ENCODE data around the gene ALDOC.
"Not testable (repeated sequence)": the region's sequence is repeated elsewhere in the genome, so short reads cannot be mapped to it uniquely, and the experiment has no call there.

The ALDOC gene

DNA sequence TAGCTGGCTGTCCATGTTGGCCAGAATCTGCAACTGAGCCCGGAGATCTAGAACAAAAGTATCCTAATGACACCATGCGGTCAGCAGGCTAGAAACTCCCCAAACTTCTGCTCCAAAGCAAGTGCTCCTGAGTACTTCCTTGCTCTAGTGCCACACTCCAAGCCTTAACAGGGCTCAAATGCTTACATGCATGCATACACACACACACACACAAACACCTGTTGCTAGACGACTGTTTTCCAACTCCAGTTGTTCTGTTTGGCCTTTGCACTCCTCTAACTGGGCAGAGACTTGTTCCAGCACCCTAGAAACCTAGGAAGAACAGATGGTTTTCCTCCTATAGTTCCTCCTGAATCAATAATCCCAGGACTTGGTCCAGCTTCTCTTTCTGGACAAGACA lies 7.7 kb upstream of the ALDOC start:
- DNase-seq (ENCODE audit: extremely low read depth in 1 of 2, low read depth in 1 of 2): no peak

DNA sequence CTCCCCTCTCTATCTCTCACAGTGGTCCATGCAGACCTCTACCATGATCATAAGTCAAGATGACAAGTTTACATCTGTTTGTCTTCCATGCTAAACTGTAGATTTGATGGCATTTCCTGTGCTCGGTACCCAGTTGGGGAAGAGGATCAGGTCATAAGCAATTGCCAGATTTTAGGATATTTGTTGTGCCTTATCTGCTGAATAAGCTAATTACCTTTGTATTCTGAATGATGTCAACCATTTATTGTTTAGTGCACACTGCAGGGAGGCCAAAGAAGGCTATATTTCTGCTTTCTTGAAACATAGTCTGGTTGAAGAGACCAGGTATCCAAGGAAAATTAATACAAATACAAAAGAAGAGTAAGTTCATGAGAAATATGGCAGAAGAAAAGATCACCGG lies 5.8 kb upstream of the ALDOC start:
- no peak for DNase-seq (ENCODE audit: extremely low read depth in 1 of 2, low read depth in 1 of 2)

- no peak for DNase-seq (ENCODE audit: extremely low read depth in 1 of 2, low read depth in 1 of 2)
Observed at GRCh38 chr17:28580959-28581358, 4.3 kb upstream of the ALDOC start.

DNA sequence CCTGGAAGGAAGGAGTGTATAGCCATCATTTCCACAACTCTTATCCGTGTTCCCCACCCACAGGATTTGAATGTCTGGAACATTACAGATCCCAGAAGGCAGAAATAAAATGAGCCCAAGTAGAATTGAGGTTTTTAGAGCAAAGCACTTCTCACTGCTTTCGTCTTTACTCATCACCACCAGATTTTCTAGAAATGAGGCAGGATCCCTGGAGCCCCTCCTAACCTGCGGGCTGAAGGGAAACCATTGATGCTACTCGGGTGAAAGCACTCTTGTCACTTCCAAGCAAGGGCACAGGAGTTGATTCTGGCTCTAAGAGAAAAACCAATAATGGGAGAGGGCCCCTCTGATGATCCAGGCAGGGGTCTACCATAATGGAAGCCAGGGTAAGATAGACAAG lies 2.8 kb upstream of the ALDOC start:
- DNase-seq (ENCODE audit: extremely low read depth in 1 of 2, low read depth in 1 of 2): no peak

DNA sequence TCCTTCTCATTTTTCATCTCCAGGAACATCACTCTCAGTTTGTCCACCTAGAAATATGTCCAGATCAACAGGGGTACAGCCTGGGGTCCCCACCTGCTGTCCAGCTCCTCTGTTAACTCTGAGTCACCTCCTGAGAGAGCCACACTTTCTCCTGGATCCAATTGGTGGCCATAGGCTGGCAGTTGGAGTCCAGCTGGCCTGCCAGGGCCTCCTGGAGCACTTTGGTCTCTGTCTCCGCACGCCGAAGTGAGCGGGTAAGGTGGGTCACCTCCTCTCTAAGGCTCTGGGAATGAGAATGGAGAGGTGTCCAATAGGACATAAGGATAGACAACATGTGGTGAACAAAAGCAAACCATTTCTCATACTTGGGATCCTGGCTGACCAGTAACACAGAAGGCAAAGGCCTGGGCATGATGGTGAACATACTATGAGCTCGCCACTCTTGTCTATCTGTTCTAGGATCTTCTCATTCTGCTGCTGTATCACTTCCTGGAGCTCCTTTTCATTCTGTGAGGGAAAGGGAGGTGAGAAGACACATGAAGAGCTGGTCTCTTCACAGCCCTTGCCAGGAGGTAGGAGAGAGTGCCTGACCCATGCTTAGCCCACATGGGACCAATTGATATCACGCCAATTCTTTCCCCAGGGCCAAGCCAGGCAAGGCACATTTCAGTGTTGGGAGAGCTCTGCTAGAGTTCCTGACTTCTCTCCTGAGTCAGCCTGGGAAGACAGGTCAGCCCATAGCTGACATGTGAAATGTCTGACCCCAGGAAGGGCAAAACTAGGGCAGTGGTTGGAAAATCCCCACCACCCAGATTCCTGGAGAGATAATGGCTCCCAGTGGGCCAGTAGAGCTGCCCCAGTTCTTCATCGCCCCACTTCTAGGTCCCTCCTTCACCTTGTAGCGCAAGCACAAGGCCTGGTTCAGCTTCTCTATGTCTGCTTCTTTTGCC lies 1.8 kb upstream of the ALDOC start:
- DNase-seq (ENCODE audit: extremely low read depth in 1 of 2, low read depth in 1 of 2): no peak

GRCh38 chr17:28577466-28577824 lies 750 bp upstream of the ALDOC start:
- no peak for DNase-seq (ENCODE audit: extremely low read depth in 1 of 2, low read depth in 1 of 2)

DNA sequence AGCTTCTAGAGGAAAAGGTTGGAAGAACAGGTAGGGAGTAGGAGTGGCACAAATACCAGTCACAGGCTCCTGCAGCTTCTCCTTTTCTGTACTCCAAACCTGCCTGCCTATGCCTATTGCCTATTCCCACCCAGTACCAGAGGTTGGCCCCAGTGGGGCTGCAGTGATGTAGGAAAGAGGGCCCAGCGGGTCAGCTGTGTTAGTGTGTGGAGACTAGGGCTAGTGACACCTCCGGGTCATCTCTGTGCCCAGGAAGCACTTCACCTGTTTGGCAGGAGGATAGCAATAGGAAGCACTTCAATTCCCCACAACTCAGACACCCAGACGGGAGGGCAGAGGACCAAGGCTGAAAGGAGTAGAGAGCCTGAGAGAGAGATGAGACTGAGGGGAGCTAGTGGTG lies 679 bp downstream of the ALDOC start:
- DNase-seq (ENCODE audit: extremely low read depth in 1 of 2, low read depth in 1 of 2): not testable (repeated sequence)

- DNase-seq (ENCODE audit: extremely low read depth in 1 of 2, low read depth in 1 of 2): no peak
Observed at GRCh38 chr17:28575126-28575795, 1.4 kb downstream of the ALDOC start.

DNA sequence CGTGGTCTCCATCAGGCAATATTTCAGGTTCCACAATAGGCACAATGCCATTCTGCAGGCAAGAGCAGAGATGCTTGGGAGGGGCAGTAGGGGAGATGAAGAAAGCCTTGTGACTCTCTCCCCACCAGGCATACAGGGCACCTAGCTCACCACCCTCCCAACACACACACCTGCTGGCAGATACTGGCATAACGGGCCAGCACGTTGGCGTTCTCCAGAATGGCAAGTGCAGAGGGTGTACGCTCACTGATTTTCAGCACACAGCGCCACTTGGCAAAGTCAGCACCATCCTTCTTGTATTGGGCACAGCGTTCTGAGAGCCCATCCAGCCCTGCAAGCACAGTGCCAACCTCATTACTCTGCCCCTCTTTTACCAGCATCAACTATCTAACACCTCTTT lies 2.2 kb downstream of the ALDOC start:
- no peak for DNase-seq (ENCODE audit: extremely low read depth in 1 of 2, low read depth in 1 of 2)

DNA sequence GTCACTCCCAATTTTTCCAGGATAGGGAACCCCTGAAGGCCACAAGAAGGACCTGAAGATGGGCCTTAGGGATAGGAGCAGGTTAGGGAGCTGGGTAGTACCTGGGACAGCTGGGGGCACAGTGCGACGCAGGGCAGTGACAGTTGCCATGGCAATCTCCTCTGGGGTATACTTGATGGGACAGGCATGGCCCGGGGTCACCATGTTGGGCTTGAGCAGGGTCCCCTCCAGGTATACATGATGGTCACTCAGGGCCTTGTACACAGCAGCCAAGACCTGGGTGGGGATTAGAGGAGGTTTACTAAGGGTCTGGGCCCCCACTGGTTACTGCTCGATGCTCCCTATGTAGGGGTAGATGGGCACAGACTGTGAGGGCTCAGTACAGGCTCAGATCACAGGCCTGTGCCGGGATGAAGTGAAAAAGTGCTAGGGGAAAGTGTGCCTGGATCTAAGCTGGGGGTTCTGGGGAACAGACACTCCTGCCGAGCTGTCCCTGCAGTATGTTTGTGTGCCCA lies 2.7 kb downstream of the ALDOC start:
- DNase-seq (ENCODE audit: extremely low read depth in 1 of 2, low read depth in 1 of 2): no peak

- DNase-seq (ENCODE audit: extremely low read depth in 1 of 2, low read depth in 1 of 2): no peak
Observed at GRCh38 chr17:28573521-28573920, 3.2 kb downstream of the ALDOC start.

GRCh38 chr17:28573040-28573380 lies 3.7 kb downstream of the ALDOC start:
- DNase-seq (ENCODE audit: extremely low read depth in 1 of 2, low read depth in 1 of 2): no peak

DNA sequence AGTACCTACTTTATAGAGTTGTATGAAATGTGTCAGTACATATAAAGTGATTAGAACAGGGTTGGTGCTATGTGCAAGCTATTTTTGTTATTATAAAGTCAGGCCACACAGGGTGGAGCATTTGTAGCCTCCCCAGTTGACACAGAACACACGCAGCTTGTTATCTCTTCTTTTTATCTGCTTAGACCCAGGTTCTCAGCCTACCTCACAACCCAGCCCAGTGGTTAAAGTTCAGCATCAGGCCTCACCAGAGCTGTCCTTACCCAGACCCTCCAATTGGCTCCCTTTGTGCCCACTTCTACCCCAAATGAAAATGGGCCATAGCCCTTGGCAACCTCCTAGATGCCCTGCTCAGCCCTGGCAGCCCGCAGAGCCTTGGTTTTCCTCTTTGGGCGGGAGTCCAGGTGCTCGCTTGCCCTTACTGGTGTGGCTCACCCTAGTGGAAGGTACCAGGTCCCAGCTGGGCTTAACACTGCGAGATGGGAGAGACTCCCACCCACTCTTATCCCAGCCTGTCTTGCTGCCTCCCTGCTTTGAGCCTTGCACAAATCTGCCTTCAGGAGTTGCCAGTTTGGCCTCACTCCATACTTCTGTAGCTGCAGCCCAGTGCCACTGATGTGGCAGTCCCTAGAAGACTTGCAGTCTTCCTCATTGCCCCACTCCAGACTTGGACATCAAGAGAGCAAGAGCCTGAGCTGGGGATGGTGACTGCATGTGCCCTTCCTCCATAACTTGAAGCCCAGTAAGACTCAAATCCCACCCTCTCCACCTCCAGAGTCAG lies 4.2 kb downstream of the ALDOC start:
- no peak for DNase-seq (ENCODE audit: extremely low read depth in 1 of 2, low read depth in 1 of 2)

- peak; percentile 70 to 85 for DNase-seq (ENCODE audit: extremely low read depth in 1 of 2, low read depth in 1 of 2)
Observed at GRCh38 chr17:28571361-28572122, 5.2 kb downstream of the ALDOC start, which contains the start of gene PIGS. TSS of gene PIGS (minus strand) at chr17:28571524. CDS start at chr17:28571496, 28 bp downstream.

DNA sequence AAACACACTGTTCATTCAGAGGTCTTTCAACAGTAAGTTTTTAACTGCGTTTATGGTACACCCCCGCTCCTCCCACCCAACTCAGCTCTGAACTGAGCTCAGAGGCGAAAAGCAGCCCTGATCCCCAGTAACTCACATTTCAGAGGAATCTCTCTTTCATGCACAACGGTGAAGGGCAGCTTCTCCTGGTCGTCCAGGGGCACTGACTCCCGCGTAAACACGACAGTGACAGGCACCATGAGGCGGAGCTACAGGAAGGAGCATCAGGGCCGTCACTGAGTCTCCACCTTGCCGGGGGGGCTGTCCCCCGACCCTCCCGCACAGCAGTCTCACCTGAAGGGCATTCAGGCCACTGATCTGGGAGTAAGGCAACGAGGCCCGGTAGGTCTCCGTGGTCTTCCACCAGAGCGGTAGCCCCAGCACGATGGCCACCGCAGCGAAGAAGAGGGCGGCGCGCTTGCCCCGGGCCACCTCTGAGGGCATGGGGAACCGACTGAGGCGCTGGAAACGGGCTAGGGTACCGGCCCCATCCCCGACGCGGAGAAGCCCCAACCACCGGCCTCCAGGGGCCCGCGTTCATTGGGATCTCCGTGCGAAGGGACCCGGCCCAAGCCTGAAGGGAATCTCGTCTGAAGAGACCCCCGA lies 5.9 kb downstream of the ALDOC start:
- DNase-seq (ENCODE audit: extremely low read depth in 1 of 2, low read depth in 1 of 2): peak in 1 of 2 donors; percentile 32

- DNase-seq (ENCODE audit: extremely low read depth in 1 of 2, low read depth in 1 of 2): no peak
Observed at GRCh38 chr17:28569446-28569845, 7.2 kb downstream of the ALDOC start.

- no peak for DNase-seq (ENCODE audit: extremely low read depth in 1 of 2, low read depth in 1 of 2)
Observed at GRCh38 chr17:28567604-28568003, 9.1 kb downstream of the ALDOC start.

DNA sequence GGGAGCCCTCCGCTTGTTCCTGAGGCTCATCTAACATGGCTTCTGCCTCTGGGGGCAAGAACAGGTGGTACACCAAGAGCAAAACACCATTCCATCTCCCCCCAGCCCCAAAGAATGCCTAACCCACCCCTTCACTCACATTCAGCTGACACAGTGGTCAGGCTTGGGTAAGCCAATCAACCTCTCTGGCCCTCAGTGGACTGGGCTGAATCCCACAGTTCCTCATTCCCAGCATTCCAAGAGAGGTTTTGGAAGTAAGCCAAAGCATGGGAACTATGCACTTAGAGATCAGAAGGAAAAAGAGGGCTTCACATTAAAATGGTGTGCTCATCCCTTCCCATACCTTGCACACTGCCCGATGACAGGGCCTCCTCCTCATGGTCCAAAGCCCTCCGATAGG lies 13.2 kb downstream of the ALDOC start:
- DNase-seq (ENCODE audit: extremely low read depth in 1 of 2, low read depth in 1 of 2): no peak

DNA sequence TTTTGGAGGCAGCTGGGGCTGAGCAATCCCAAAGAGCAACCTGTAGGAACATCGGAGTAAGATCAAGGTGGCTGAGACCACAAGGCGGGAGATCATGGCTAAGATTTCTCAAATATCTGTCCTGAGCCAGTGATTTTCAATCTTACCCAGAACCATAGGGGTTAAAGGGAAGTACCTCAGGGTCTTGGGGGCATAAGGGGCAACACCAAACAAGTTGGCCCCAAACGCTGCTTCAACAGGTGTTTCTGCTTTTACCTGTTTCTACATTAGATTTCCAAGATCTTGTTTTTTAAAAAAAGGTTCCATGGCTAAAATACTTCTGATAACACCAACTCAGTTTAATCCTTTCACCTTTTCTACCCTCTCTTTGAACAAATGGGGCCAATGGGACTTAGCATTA lies 21.7 kb downstream of the ALDOC start:
- no peak for DNase-seq (ENCODE audit: extremely low read depth in 1 of 2, low read depth in 1 of 2)

DNA sequence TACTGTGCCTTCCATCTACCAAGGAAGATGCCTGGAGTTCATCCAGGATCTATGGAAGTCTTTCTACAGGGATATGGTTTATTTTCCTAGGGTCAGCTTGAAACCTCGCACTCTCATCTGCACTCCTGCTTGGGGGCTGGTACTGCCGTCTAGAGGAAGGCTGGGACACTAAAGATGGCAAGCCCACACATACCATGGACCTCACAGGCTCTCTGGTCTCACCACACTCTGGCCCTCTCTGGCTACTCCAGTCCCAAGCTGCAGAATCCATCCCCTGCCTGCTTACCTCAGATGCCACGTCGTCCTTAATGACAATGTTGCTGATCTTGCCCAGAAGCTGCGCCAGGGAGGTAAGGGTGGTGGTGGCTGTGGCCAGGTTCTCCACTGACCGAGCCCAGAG lies 22.1 kb downstream of the ALDOC start:
- DNase-seq (ENCODE audit: extremely low read depth in 1 of 2, low read depth in 1 of 2): no peak

All from activated CD8-positive, alpha-beta memory T cell treated with anti-CD3 and anti-CD28 coated beads for 1 hour (primary cell).